Keratinocyte (primary cell): ENCODE data around the gene FOXI1. TPM values are rescaled to one million over a fixed set of nuclear protein-coding genes. Genes with fewer than 3 reads are reported as not detected.

ENCODE experiments used
- DNase-seq: peaks from one replicate; pipeline ENCODE4 v3.0.0-alpha.2; 2011; ENCODE audit warnings: low read depth, missing footprints, low spot score
- FAIRE-seq: peaks from 2 replicates; lab custom pipeline; 2011; peaks lifted over from hg19 to GRCh38; lab: Jason Lieb, UNC
- H2AFZ ChIP-seq: 2 replicates; pipeline ENCODE4 v1.6.0; 2012; ENCODE audit warnings: low read length, control low read depth, inconsistent platforms; ENCODE audit not compliant: control insufficient read depth
- H3K27ac ChIP-seq: 2 replicates; pipeline ENCODE4 v1.5.1; 2011; ENCODE audit warnings: low read length; ENCODE audit not compliant: control insufficient read depth, insufficient read depth
- H3K27me3 ChIP-seq: 3 replicates; pipeline ENCODE4 v1.6.0; 2011; ENCODE audit warnings: low read length; ENCODE audit not compliant: control insufficient read depth, insufficient read depth; ENCODE audit errors: extremely low read depth
- H3K36me3 ChIP-seq, 2 experiments: 2 replicates in 1 of 2; 3 replicates in 1 of 2; pipeline ENCODE4 v1.5.1; 2011; ENCODE audit warnings: low read length in 2 of 2, mild to moderate bottlenecking in 1 of 2; ENCODE audit not compliant: control insufficient read depth in 2 of 2, insufficient read depth in 2 of 2; ENCODE audit errors: extremely low read depth in 1 of 2
- H3K4me1 ChIP-seq: 3 replicates; pipeline ENCODE4 v1.5.1; 2011; ENCODE audit warnings: low read length; ENCODE audit not compliant: control insufficient read depth, insufficient read depth; ENCODE audit errors: extremely low read depth
- H3K4me2 ChIP-seq: 3 replicates; pipeline ENCODE4 v1.6.0; 2011; ENCODE audit warnings: low read depth, low read length; ENCODE audit not compliant: control insufficient read depth, insufficient read depth; ENCODE audit errors: extremely low read depth
- H3K4me3 ChIP-seq, 3 experiments: fragments of 200-600 bp in 1 of 3; sonication (generic) in 1 of 3; 2 replicates in 2 of 3; 3 replicates in 1 of 3; pipeline ENCODE4 v1.5.1; 2011 to 2016; ENCODE audit warnings: low read length in 3 of 3, mild to moderate bottlenecking in 3 of 3, control low read depth in 2 of 3, inconsistent platforms in 1 of 3, low read depth in 1 of 3, mixed read lengths in 1 of 3, mixed run types in 1 of 3, moderate library complexity in 1 of 3; ENCODE audit not compliant: control insufficient read depth in 2 of 3, insufficient read depth in 2 of 3; ENCODE audit errors: extremely low read depth in 1 of 3
- H3K79me2 ChIP-seq: 2 replicates; pipeline ENCODE4 v1.6.0; 2012; ENCODE audit warnings: low read length; ENCODE audit not compliant: control insufficient read depth, insufficient read depth
- H3K9ac ChIP-seq: 3 replicates; pipeline ENCODE4 v1.6.0; 2011; ENCODE audit warnings: low read length; ENCODE audit not compliant: control insufficient read depth, insufficient read depth; ENCODE audit errors: extremely low read depth
- H3K9me1 ChIP-seq: 3 replicates; pipeline ENCODE4 v1.6.0; 2011; ENCODE audit warnings: low read length; ENCODE audit not compliant: control insufficient read depth, insufficient read depth; ENCODE audit errors: extremely low read depth
- H3K9me3 ChIP-seq: 2 replicates; pipeline ENCODE4 v1.5.1; 2012; ENCODE audit warnings: low read depth, low read length; ENCODE audit not compliant: control insufficient read depth
- H4K20me1 ChIP-seq: 3 replicates; pipeline ENCODE4 v1.6.0; 2011; ENCODE audit warnings: low read length; ENCODE audit not compliant: control insufficient read depth, insufficient read depth; ENCODE audit errors: extremely low read depth
- EZH2 ChIP-seq: IDR thresholded peaks from one replicate; pipeline ENCODE4 v1.6.1; 2012; ENCODE audit warnings: inconsistent platforms, mild to moderate bottlenecking, low read length, moderate library complexity
- dilution Hi-C: fragments of 300-500 bp; cut with MboI; formaldehyde crosslinking; loops from one replicate; pipeline ENCODE4 v1.7.0; 2020; ENCODE audit warnings: low sequenced_read_pairs; ENCODE audit not compliant: extremely low pct_ligation_motif_present
- polyA plus RNA-seq, 5 experiments: library from polyadenylated mRNA; depleted of rRNA in 3 of 5; stranded (reverse) in 3 of 5; stranded (forward) in 1 of 5; unstranded in 1 of 5; fragments of >200 nt; gene quantifications; 1 replicate in 1 of 5; 2 replicates in 3 of 5; 3 replicates in 1 of 5; pipeline versions ENCODE4 v1.2.1 to v1.2.3, GENCODE V29; 2011 to 2012; ENCODE audit warnings: missing spikeins in 2 of 5, low read depth in 1 of 5, low replicate concordance in 1 of 5
- TF ChIP-seq, protein P1 (sequence below), 3 experiments: IDR thresholded peaks in 1 of 3; conservative IDR thresholded peaks in 1 of 3; optimal IDR thresholded peaks in 1 of 3; 2 replicates in 2 of 3; 3 replicates in 1 of 3; pipeline versions ENCODE3 to v1.5.1; 2011; ENCODE audit warnings: low read length in 3 of 3, mild to moderate bottlenecking in 3 of 3, moderate library complexity in 2 of 3, control low read depth in 1 of 3, inconsistent platforms in 1 of 3; ENCODE audit not compliant: insufficient read depth in 2 of 3; ENCODE audit errors: extremely low read depth in 1 of 3

Gene FOXI1
- polyA plus RNA-seq, 1 donor (not counting 4 experiments of a cell fraction or from before 2014, with no cell fraction given): not detected

GRCh38 chr5:170154297-170154696 is 48.6 kb downstream of the FOXI1 start:
- Histone ChIP-seq H3K9ac (no peak overlapping the region), H3K79me2 (no peaks in the 10 kb centered on the region), H3K27me3 (no peaks in the 10 kb centered on the region), H4K20me1 (no peaks in the 10 kb centered on the region), H3K4me1 (peaks cover 15% of the 10 kb centered on the region), H3K9me3 (no peaks in the 10 kb centered on the region), H3K4me2 (no peak overlapping the region), H3K36me3 (no peaks in the 10 kb centered on the region), H3K27ac (no peak overlapping the region), H3K4me3 (no peak overlapping the region), H3K9me1 (no peaks in the 10 kb centered on the region), H2AFZ (no peak overlapping the region)
- TF ChIP-seq, protein P1, sequence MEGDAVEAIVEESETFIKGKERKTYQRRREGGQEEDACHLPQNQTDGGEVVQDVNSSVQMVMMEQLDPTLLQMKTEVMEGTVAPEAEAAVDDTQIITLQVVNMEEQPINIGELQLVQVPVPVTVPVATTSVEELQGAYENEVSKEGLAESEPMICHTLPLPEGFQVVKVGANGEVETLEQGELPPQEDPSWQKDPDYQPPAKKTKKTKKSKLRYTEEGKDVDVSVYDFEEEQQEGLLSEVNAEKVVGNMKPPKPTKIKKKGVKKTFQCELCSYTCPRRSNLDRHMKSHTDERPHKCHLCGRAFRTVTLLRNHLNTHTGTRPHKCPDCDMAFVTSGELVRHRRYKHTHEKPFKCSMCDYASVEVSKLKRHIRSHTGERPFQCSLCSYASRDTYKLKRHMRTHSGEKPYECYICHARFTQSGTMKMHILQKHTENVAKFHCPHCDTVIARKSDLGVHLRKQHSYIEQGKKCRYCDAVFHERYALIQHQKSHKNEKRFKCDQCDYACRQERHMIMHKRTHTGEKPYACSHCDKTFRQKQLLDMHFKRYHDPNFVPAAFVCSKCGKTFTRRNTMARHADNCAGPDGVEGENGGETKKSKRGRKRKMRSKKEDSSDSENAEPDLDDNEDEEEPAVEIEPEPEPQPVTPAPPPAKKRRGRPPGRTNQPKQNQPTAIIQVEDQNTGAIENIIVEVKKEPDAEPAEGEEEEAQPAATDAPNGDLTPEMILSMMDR (optimal IDR thresholded peaks at IDR 0.05 in 1 of 3, IDR thresholded peaks at IDR 0.05 in 1 of 3, conservative IDR thresholded peaks at IDR 0.05 in 1 of 3; ENCODE audit: extremely low read depth in 1 of 3, insufficient read depth in 2 of 3, low read length in 3 of 3): no peak
- TF ChIP-seq EZH2: no peak
- dilution Hi-C loops: no loop called here
- no peak for DNase-seq
- no peak for FAIRE-seq

DNA sequence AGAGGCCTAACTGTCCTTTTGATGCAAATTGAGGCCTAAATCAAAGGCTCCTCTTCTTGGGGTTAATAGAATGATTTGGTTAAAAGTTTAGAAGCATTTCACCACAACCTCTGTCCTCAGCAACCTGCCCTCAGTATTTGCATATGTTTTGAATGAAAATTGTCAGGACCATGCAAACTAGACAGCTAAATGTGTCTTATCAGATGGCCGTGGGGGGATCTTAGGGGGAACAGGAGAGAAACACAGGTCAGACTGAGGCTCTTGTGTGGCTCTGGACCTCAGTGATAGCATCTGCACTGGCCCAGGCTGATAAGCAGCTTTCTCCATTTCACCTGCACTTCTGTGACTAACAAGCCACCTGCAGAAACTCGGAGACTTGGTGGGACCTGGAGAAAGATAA is 49.0 kb downstream of the FOXI1 start:
- Histone ChIP-seq H3K4me3 (no peak overlapping the region), H2AFZ (no peak overlapping the region)
- dilution Hi-C loops: no loop called here

More for the DNA sequence above, 49.0 kb downstream of the FOXI1 start:
- H3K79me2 ChIP-seq: no peaks in the 10 kb centered on the region
- H3K9ac ChIP-seq: no peak overlapping the region
- no peaks in the 10 kb centered on the region for H3K27me3 ChIP-seq
- FAIRE-seq (no peak), DNase-seq (no peak)
- TF ChIP-seq, protein P1 (optimal IDR thresholded peaks at IDR 0.05 in 1 of 3, IDR thresholded peaks at IDR 0.05 in 1 of 3, conservative IDR thresholded peaks at IDR 0.05 in 1 of 3; ENCODE audit: extremely low read depth in 1 of 3, insufficient read depth in 2 of 3, low read length in 3 of 3): no peak
- no peak for TF ChIP-seq EZH2
- H3K36me3 ChIP-seq: no peaks in the 10 kb centered on the region
- peaks cover 15% of the 10 kb centered on the region for H3K4me1 ChIP-seq
- no peaks in the 10 kb centered on the region for H3K9me1 ChIP-seq
- no peaks in the 10 kb centered on the region for H3K9me3 ChIP-seq
- no peaks in the 10 kb centered on the region for H4K20me1 ChIP-seq
- no peak overlapping the region for H3K27ac ChIP-seq
- no peak overlapping the region for H3K4me2 ChIP-seq
